HG03159 (cell line): ENCODE results near the gene SIVA1.
A peak's percentile ranks its signal among the peaks of the same experiment; 100 is the strongest.

Experiments used
- ATAC-seq: cut with Tn5 transposase; IDR thresholded peaks from one replicate; pipeline ENCODE4 v1.9.1; 2021; ENCODE audit warnings: mild to moderate bottlenecking, moderate library complexity; ENCODE audit not compliant: unreplicated experiment

The SIVA1 gene

GRCh38 chr14:104794993-104795780 is 42.2 kb downstream of the SIVA1 start, which contains the start of gene AKT1:
Gene AKT1, minus strand, starts transcription at chr14:104795748. Its CDS starts 3,105 bp downstream, at chr14:104792643.
- peak; percentile 44 for ATAC-seq

GRCh38 chr14:104795781-104796686 is 43.1 kb downstream of the SIVA1 start:
- no peak for ATAC-seq

DNA sequence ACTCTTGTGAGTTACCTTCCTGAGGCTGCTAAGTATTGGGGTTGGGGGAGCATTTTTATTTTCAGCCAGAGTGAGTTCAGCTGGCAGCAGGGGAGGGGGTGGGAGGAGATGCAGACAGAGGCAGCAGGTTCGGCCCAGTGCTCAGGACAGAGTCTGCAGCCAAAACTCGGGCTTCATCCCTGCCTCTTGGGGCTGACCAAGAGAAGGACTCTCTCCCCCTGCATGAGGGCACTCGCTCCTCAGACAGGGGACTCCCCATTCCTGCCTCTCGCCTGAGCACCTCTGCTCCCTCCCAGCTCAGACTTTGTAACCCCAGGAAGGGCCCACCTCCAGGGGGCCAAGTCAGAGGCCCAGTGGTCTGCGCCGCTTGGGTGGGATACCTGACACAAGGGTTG is 43.7 kb downstream of the SIVA1 start:
- ATAC-seq = no peak

GRCh38 chr14:104797115-104798044 is 44.4 kb downstream of the SIVA1 start:
- ATAC-seq = no peak

- ATAC-seq = no peak
Measured at GRCh38 chr14:104798300-104799243, 45.6 kb downstream of the SIVA1 start.

GRCh38 chr14:104799244-104800014 is 46.5 kb downstream of the SIVA1 start:
- no peak for ATAC-seq

DNA sequence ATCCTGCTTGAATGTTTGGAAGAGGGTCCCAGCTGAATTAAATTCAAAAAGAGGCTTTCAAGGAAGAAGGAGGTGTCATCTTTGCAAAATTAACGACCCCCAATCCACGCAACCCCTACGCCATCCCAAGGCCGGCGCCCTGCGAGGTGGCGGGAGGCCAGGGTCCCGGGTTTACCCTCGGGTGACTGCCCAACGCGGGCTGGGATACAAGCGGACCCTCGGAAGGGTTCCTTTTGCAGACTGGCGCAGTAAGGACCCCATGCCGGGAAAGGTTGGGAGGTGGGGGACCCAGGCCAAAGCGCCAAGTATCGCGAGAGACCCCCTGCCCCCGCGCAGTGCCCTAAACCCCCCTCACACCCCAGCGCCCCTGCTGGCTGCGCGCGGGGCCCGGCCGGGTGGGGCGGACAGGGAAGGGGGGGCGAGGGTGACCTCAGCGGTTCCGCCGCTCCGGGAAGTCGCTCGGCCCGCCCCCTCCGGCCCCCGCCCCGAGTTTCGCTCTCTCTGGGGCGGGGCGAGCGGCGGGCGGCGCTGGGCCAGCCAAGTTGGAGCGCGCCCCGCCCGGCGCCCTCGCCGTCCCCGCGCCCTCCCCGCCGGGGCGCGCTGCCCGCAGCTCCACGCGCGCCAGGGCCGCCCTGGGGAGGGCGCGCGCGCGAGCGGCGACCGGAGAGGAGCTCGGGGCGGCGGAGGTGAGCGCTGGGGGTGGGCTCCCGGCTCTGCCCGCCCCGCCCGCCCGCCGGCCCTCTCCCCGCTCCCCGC is 47.2 kb downstream of the SIVA1 start:
- ATAC-seq = peak; percentile 48

GRCh38 chr14:104800771-104801519 is 48.0 kb downstream of the SIVA1 start, which contains the start of gene ZBTB42:
Gene ZBTB42, plus strand, starts transcription at chr14:104801101. Its CDS starts 97 bp downstream, at chr14:104801198.
- ATAC-seq = peak; percentile 25

DNA sequence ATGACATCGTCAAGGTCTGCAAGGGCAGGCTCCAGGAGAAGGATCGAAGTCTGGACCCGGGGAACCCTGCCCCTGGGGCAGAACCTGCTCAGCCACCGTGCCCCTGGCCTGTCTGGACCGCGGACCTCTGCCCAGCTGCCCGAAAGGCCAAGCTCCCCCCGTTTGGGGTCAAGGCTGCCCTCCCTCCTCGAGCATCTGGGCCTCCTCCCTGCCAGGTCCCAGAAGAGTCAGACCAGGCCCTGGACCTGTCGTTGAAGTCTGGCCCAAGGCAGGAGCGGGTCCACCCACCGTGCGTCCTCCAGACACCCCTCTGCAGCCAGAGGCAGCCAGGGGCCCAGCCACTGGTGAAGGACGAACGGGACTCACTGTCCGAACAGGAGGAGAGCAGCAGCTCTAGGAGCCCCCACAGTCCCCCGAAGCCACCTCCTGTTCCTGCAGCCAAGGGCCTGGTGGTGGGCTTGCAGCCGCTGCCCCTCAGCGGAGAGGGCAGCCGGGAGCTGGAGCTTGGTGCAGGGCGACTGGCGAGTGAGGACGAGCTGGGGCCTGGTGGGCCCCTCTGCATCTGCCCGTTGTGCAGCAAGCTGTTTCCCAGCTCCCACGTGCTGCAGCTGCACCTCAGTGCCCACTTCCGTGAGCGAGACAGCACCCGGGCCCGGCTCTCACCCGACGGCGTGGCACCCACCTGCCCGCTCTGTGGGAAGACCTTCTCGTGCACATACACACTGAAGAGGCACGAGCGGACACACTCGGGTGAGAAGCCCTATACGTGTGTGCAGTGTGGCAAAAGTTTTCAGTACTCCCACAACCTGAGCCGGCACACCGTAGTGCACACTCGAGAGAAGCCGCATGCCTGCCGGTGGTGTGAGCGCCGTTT is 48.8 kb downstream of the SIVA1 start:
- ATAC-seq = no peak

DNA sequence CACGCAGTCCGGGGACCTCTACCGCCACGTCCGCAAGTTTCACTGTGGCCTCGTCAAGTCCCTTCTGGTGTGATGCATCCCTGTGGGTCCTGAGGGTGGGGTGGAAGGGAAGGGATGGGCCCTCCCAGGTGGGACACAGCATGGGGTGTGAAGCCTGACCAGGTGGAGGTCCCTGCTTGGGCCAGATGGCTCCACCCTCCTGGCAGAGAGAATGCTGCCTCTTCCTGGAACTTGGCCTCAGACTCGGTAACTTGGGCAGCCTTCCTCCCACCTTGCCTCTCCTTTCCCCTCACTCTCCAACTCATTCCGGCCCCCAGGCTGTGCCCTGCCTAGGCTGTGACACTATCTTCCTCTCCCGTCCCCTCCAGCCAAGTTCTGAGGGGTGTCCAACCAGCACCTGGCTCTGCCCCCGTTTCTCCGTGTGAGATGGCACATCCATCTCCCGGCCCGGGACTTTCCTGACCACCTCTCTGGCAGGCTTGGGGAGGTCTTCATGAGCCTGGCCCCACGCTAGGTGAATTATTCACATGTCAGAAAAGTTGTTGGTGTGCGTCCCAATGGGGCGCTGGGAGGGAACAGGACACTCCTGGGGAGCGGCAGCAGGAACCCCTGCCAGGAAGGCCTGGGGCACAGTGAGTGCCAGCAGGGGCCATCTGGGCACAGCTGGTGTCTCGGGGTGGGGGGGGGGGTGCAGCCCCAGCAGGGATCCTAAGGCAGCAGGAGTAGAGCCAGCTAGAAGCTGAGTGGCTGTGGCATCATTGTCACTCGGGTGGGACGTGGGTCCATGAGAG is 49.6 kb downstream of the SIVA1 start:
- ATAC-seq = no peak

DNA sequence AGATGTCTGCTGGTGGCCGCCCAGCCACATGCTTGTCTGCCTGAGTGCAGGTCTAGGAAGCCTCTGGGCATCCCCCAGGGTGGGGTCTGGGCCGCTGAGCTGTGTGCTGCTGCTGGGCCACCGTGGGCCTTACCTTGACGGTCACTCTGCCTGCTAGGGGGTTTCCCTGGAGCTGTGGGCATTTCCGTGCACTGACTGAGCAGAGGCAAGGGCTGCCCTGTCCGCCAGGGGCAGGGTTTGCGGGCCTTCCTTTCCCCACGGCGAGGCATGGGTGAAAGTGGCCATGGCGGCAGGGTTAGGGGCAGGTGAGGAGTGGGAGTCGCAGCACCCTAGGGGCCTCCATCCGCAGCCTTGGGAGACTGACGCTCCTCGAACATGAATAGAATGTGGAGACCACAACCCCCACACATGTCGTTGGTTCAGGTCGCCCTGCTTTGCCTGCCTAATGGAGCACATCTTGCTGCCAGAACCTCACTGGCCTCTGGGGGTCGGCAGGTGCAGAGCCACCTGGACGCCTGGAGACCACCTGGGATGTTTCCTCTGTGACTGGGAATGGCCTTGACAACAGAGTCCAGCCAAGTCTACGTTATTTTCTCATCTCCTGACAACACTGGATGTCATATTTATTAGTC is 50.4 kb downstream of the SIVA1 start:
- ATAC-seq = no peak

DNA sequence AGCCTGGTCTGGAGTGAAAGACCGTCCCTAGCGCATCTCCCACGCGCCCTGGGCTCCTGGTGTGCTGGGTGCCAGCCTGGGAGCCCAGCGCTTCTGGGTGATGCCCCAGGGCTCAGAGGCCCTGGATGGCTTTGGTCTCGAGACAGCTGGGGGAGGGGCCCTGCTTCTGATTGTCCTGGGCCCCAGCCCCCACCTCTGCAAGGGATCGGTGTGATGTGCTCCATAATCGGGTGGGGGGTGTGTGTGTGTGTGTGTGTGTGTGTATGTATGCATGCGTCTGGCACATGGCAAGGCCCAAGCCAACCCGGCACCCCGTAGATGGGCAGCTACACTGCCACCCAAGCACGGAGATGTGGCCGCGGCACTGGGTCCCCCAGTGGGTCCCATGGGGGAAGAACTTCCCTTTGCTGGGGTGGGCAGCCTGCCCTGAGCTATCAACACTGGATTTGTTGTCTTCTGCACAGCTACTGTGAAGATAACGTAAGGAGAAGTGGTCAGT is 51.0 kb downstream of the SIVA1 start:
- no peak for ATAC-seq

GRCh38 chr14:104804481-104805325 is 51.8 kb downstream of the SIVA1 start:
- no peak for ATAC-seq

DNA sequence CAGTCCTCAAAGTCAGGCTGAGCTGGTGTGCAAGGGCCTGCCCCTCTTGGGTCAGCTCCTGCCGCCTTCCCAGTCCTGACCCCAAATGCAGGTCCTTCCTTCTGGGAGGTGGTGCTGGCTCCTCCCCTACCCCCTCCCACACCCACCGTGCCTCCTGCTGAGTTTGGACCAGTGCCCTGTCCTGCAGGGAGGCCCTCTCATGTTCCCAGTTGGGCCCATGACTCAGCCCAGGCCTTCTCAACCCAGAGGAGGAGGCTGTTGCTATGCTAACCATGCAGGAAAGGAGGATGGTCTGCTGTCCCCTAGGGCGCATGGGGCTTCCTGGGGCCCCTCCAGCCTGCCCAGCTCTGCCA is 52.4 kb downstream of the SIVA1 start:
- no peak for ATAC-seq
